Measurements from ENCODE around the gene STK33.
"Not testable (repeated sequence)": the region's sequence is repeated elsewhere in the genome, so short reads cannot be mapped to it uniquely, and the experiment has no call there.

The STK33 gene

DNA sequence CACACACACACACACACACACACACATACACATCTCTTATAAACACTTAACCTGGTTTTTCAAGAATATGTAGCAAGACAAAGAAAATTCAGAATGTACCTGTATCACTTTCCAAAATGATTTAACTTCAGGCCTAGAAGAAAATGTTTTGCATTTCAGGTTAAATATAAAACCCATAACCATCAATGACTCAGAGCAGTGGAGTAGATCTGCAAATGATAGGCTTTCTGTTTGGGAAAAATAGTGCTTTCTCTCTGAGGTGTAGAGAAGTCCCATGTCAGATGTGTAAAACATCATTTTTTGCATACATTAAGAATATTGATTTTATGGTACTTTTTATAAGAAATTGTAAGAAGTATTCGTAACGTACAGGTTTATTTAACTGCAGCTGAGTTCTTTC lies 116.9 kb downstream of the STK33 start:
- no peak for DNase-seq
- in situ Hi-C loops (cut with MboI; ENCODE audit: low pct_unique_long_range_greater_than_20kb, low sequenced_read_pairs), result no loop called here

DNA sequence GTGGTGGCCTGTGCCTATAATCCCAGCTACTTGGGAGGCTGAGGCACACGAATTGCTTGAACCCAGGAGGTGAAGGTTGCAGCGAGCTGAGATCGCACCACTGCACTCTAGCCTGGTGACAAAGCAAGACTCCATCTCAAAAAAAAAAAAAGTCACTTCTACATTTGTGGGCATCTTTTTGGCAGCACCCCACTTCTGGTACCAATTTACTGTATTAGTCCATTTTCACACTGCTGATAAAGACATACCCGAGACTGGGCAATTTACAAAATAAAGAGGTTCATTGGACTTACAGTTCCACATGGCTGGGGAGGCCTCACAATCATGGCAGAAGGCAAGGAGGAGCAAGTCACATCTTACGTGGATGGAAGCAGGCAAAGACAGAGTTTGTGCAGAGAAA lies 126.2 kb downstream of the STK33 start:
- in situ Hi-C loops (cut with MboI; ENCODE audit: low pct_unique_long_range_greater_than_20kb, low sequenced_read_pairs); DNase-seq: not testable (repeated sequence)

DNA sequence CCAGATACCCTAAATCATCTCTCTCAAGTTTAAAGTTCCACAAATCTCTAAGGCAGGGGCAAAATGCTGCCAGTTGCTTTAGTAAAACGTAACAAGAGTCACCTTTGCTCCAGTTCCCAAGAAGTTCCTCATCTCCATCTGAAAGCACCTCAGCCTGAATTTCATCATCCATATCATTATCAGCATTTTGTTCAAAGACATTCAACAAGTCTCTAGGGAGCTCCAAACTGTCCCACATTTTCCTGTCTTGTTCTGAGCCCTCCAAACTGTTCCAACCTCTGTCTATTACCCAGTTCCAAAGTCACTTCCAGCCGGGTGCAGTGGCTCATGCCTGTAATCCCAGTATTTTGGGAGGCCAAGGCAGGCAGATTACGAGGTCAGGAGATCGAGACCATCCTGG lies 126.7 kb downstream of the STK33 start:
- DNase-seq; in situ Hi-C loops (cut with MboI; ENCODE audit: low pct_unique_long_range_greater_than_20kb, low sequenced_read_pairs): not testable (repeated sequence)

DNA sequence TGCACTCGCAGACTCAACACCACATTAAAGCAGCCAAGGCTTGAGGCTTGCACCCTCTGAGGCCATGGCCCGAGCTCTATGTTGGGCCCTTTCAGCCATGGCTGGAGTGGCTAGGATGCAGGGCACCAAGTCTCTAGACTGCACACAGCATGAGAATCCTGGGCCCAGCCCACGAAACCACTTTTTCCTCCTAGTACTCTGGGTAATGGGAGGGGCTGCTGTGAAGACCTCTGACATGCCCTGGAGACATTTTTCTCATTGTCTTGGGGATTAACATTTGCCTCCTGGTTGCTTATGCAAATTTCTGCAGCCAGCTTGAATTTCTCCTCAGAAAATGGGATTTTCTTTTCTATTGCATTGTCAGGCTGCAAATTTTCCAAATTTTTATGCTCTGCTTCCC lies 127.1 kb downstream of the STK33 start:
- in situ Hi-C loops (cut with MboI; ENCODE audit: low pct_unique_long_range_greater_than_20kb, low sequenced_read_pairs); DNase-seq: not testable (repeated sequence)

DNA sequence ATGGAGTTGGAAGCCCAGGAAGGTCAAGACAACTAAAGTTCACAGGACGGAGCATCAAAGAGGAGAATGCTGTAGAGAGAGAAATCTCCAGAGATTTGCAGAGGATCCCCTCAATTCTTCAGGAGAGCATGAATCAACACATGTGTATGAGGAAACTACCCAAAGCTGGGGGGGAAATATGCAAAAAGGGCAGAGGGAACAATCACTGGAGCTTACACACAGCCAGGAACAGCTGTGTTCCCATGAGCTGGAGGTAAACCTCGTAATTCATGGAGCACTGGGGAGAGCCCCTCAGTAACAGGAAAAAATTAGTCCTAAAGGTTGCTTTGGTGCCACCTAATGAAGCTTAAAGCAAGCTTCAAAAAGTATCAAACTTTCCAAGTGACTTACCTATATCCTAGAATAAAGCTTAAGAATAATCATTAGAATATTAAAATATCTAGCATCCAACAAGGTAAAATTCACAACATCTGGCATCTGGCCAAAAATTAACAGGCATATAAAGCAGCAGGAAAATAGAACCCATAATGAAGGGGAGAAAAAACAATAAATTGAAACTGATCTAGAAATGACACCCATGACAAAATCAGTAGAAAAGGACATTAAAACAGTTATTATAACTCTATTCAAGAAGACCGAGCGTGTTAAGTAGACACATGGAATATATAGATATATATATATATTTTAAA lies 134.2 kb downstream of the STK33 start:
- in situ Hi-C loops (cut with MboI; ENCODE audit: low pct_unique_long_range_greater_than_20kb, low sequenced_read_pairs), result no loop called here
- no peak for DNase-seq

DNA sequence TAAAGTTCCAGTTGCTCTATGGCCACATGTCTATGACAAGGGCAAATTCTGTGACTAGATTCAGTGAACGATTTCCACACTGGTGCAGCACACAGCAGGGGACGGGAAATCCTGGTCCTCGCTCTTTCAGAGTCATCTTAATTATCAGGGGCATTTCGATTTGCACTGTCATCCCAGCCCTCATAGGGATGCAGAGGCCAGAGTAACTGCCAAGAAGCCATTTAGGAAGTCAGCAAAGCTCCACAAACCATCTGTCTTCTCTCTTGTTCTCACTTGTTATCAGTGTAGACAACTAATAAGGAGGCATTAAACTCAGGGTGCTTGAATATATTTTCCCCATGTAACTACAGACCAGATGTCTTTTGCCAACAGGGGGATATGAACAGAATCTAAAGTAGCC lies 151.7 kb downstream of the STK33 start:
- DNase-seq, result no peak
- in situ Hi-C loops (cut with MboI; ENCODE audit: low pct_unique_long_range_greater_than_20kb, low sequenced_read_pairs), result no loop called here

DNA sequence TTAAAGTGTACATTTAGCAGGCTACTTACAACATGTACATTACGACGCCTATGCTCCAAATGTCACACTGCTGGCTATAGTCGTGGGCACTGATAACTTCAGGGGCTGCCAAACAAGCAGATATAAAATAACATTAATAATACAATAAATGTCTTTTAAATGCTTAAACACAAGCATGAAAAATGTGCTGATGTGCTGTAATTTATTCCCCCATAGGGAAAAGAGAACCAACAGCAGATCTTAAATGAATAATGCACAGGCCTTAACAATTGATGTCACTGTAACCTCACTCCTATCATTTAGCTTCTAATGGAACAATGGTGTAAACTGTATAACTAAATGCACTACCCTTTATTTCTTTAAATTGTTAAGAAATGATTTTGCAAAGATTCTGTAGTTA lies 153.4 kb downstream of the STK33 start:
- in situ Hi-C loops (cut with MboI; ENCODE audit: low pct_unique_long_range_greater_than_20kb, low sequenced_read_pairs), result no loop called here
- DNase-seq, result no peak

DNA sequence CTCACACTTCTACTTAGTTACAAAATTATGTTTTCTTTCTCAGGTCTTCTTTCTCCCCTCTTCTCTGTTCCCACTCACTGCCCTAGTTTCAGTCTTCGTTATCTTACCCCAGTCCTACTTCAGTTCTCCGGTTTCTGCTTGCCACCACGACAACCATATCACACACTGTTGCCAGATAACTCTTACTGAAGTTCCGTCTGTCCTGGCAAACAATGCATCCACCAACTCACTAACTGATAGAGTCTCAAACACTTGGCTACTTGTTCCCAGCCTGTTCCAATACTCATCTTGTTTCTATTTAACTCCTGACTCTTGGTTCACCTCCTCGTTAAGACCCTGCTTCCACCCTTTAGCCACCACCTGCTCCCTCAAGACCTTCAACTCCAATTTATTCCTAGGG lies 164.5 kb downstream of the STK33 start:
- in situ Hi-C loops (cut with MboI; ENCODE audit: low pct_unique_long_range_greater_than_20kb, low sequenced_read_pairs), result no loop called here
- no peak for DNase-seq

DNA sequence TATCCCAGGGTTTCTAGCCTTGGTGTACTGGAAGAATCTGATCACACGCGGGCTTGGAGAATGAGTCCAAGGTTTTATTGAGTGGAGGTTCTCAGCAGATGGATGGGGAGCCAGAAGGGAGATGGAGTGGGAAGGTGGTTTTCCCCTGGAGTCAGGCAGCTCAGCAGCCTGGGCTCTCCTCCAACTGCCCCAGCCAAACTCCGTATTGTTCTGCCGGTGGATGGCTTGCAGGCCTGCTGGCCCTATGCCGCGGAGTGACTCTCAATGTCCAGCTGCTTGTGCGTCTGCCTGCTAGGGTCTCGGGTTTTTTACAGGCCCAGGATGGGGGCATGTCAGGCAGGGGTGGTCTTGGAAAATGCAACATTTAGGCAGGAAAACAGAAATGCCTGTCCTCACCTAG lies 168.0 kb downstream of the STK33 start:
- in situ Hi-C loops (cut with MboI; ENCODE audit: low pct_unique_long_range_greater_than_20kb, low sequenced_read_pairs), result no loop called here
- no peak for DNase-seq

DNA sequence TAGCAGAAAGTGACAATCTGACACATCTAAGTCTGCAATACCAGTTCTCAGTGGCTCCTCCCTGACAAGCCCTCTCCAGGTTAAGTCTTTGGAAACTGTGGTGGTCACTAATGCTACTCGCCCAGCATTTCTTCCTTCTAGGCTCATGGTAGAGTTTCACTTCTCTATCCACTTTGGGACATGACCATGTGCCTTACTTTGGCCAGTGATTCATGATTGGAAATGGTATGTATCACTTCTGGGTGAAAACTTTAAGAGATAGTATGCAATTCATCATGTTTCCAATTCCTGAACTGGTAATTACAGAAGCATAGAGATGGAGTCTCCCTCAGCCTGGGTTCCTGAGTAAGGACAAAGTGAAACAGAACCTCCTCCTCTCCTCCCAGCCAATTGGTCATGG lies 178.8 kb downstream of the STK33 start:
- in situ Hi-C loops (cut with MboI; ENCODE audit: low pct_unique_long_range_greater_than_20kb, low sequenced_read_pairs), result no loop called here
- DNase-seq, result no peak

DNA sequence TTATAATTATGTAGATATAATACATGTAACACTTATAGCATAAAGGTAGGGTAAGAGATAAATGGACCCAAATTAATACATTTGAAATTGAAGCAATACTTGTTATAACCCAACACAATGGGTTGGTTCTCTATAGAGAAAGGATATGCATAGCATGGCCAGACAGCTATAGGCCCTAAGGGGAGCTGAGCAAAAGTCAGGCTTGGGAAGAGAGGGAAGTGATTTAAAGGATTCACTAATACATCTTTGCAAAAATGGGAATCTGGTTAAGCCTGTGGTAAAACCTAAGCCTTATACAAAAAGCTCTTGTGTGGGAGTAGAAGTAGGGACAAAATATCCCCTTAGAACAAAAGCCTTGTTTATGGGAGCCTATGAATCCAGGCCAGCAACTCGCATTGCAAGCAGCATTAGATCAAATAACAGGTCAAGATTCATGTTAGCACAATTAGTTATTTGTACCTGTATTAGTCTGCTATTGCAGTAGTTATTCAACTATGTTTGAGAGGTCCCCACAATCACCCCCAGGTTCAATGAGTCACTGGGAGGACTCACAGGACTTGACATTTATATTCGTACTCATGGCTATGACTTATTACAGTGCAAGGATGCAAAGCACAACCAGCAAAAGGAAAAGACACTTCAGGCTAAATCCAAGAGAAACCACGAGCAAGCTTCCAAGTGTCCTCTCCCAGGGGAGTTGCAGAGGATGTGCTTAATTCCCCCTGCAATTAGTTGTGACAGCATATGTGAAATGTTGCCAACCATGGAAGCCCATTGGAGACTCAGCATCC lies 185.7 kb downstream of the STK33 start:
- DNase-seq, result no peak
- in situ Hi-C loops (cut with MboI; ENCODE audit: low pct_unique_long_range_greater_than_20kb, low sequenced_read_pairs), result no loop called here

DNA sequence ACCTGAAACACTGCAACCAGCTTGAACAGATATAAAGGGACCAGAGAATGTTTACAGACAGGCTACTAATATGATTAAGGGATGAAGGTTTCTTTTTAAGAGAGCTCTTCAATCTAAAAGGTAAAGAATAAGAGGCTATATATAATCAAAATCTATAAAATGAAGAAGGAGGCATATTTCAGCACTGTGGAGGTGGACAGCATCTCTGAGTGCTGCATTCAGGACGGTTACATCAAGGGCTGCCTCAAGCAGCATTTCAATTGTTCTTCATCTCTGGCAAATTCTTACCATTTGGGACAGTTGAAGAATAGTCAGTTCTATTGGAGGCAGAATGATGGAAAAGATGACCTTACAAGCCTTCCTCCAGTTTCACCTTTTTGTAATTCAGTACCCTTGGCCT lies 190.7 kb downstream of the STK33 start:
- peak; percentile 10 for DNase-seq

DNA sequence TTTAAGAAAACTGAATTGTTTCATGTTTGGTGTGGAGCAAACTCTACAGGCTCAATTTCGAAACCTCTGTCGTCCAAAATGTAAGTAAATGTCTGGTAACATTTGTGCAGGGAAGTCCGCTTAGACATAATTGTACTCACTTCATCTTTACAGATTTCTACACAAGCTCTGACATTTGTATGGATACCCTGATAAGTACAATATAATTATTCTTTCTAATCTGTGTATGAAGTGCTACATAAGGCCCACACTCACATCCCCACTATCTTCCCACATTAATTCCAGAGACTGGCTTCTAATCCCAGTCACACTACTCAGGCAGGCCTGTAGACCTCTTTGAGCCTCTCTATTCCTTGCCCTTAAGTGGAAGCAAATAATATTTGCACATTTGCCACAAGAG lies 201.1 kb downstream of the STK33 start:
- in situ Hi-C loops (cut with MboI; ENCODE audit: low pct_unique_long_range_greater_than_20kb, low sequenced_read_pairs), result no loop called here

More for the DNA sequence above, 190.7 kb downstream of the STK33 start:
- in situ Hi-C loops (cut with MboI; ENCODE audit: low pct_unique_long_range_greater_than_20kb, low sequenced_read_pairs), result no loop called here

DNA sequence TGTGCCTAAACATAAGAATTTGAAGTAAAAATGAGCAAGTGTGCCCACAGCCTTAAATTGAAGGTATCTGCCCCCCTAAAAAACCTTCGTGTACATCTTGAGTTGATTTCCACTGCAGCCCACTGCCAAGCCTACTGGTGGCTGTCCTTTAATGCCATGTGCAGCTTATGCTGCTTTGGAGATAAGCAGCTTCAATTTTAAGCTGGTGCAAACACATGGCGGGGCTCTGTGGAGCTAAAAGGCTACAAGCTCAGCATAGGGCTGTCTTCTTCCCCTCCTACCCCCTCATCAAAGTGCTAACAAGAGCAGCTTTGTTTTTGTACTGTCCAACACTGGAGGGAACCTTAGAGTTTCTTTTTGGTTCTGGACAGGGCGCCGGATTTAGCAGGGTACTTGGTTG lies 201.9 kb downstream of the STK33 start:
- in situ Hi-C loops (cut with MboI; ENCODE audit: low pct_unique_long_range_greater_than_20kb, low sequenced_read_pairs), result no loop called here

More for the DNA sequence above, 201.1 kb downstream of the STK33 start:
- no peak for DNase-seq

DNA sequence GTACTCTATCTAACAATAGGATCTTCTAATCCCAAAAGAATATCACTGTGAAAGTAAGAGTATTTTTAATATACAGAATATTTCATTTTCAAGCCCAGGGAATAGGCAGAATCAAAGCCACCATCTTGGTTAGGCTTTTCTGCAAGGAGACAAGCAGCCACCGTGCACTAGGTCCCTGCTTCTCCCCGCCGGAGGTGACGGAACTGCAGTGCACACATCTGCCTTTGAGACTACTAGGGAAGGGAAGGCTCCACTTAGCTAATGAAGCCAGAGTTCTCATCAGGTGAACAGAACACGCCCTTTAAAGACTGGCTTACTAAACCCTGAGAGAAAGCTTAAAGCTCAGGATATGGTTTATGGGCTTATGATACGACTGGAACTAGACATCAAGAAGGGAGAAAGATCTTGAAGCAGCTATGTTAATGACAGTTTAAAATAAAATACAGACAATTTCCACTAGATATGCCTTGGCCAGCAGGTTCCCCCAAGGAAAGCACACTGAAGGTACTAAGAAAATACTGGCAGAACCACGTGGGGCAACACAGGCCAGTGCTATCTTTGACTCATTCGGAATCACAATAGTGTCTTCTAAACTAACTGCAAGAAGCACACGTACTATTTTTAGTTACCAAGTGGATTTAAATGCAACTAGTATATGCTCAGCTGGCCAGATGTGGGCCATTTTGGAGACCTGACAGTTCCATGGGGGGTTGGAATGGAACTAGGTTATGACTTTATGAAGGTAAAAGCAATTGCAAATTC lies 203.0 kb downstream of the STK33 start:
- DNase-seq, result no peak
- in situ Hi-C loops (cut with MboI; ENCODE audit: low pct_unique_long_range_greater_than_20kb, low sequenced_read_pairs), result no loop called here

More for the DNA sequence above, 201.9 kb downstream of the STK33 start:
- no peak for DNase-seq

DNA sequence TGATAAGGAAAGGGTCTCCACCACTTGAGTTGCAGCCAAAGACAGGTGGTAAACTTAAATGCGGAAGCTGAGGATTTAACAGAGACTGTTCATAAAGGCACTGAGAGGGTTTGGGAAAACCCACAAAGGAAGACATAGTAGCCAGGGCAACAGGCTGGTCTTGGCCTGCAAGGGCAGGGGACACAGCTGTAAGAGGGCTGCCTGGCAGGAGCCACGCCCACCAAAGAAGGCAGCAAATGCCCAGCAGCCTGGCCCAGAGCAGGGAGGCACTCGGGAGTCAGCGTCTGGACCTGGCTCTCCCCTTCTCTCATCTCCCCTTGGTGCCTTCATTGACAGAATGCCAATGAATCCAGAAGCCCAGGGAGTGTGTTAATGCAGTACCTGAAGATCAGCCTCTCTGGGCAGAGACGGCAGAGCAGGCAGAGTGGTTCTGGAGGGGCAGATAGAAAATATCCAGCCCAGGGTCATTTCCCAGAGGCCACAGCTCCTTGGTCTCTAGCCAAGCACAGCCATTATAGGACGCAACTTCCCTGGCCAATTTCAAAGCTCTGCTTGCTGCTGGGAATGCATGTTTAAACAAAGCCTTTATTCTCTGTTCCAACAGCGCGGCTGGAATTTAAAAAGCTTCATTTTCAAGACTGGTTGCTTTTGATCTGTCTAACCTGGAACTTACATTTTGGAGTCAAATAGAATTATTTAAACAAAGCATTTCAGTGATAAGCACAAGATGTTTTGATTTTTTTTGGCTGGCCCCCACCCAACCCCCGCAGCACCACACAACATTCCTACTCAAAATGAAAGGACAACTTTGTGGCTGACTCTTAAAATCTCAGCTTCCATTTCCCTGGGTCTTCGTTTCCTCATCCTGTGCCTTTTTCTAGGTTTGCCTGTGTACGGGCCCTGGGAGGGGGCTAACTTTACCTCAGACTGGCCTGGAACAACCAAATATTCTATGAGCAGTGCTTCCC lies 204.7 kb downstream of the STK33 start:
- DNase-seq, result no peak

DNA sequence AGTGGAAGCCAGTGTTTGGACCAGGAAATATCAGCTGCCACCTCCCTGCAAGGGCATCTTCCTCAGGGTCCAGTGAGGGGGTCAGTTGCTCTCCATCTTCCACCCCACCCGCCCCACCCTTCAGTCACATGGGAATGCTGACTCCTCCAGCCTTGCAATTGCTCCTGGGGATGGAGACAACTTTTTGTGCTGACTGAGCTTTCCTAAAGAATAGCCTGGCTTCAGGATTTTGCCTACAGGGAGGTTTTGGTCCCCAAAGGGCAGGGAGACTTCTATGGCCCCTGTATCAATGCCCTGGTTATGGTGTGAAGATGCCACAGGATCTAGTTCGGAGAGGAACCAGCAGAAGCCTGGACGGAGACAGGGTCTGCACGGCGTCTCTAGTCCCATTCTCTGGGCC lies 206.3 kb downstream of the STK33 start:
- DNase-seq, result no peak
- in situ Hi-C loops (cut with MboI; ENCODE audit: low pct_unique_long_range_greater_than_20kb, low sequenced_read_pairs), result no loop called here

More for the DNA sequence above, 204.7 kb downstream of the STK33 start:
- in situ Hi-C loops (cut with MboI; ENCODE audit: low pct_unique_long_range_greater_than_20kb, low sequenced_read_pairs), result no loop called here

DNA sequence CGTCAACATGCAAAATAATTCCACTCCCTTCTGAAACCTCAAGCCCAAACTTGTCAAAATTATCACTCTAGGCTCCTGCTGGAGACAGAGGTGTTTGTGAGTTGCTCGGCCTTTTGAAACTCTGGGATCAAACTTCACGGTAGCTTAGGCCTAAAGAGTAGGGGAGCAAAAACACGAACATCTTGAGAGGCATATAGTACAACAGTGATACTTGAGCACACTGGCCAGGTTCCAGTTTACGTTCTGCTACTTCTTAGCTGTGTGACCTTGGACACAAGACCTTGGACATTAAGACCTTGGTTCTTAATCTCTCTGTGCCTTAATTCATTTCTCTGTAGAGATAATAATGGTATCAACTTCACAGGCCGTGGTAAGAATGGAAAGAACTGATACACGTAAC lies 206.9 kb downstream of the STK33 start:
- no peak for DNase-seq
- in situ Hi-C loops (cut with MboI; ENCODE audit: low pct_unique_long_range_greater_than_20kb, low sequenced_read_pairs), result no loop called here

All from KBM-7 (cell line).